Fibroblast of mammary gland (primary cell): ENCODE measurements around the gene B3GALT5.

Experiments
- DNase-seq: peaks from one replicate; pipeline ENCODE4 v3.0.0-alpha.2; 2010; ENCODE audit warnings: low read depth
- H3K4me3 ChIP-seq: 2 replicates; pipeline ENCODE4 v1.5.1; 2011; ENCODE audit warnings: low read depth, mild to moderate bottlenecking, low read length, moderate library complexity; ENCODE audit not compliant: control insufficient read depth
- CTCF ChIP-seq: conservative IDR thresholded peaks from 2 replicates; pipeline ENCODE4 v1.5.1; 2011; ENCODE audit warnings: low read depth, low read length, inconsistent platforms; ENCODE audit not compliant: control insufficient read depth, insufficient read depth

Gene B3GALT5

GRCh38 chr21:39669485-39669884 lies 56.7 kb downstream of the B3GALT5 start:
- DNase-seq = no peak
- no peak overlapping the region for H3K4me3 ChIP-seq
- no peak for TF ChIP-seq CTCF

GRCh38 chr21:39669976-39670661 lies 57.4 kb downstream of the B3GALT5 start:
- no peak for TF ChIP-seq CTCF
- no peak for DNase-seq
- H3K4me3 ChIP-seq = no peak overlapping the region

- TF ChIP-seq CTCF = no peak
- no peak overlapping the region for H3K4me3 ChIP-seq
- no peak for DNase-seq
Measured at GRCh38 chr21:39670701-39671100, 58.0 kb downstream of the B3GALT5 start.

GRCh38 chr21:39671986-39672385 lies 59.2 kb downstream of the B3GALT5 start:
- H3K4me3 ChIP-seq = no peak overlapping the region
- no peak for DNase-seq
- no peak for TF ChIP-seq CTCF

GRCh38 chr21:39673163-39673562 lies 60.4 kb downstream of the B3GALT5 start:
- no peak for DNase-seq
- TF ChIP-seq CTCF = no peak
- no peak overlapping the region for H3K4me3 ChIP-seq

- no peak for TF ChIP-seq CTCF
- DNase-seq = no peak
Measured at GRCh38 chr21:39673736-39674135, 61.0 kb downstream of the B3GALT5 start.

GRCh38 chr21:39674801-39675200 lies 62.1 kb downstream of the B3GALT5 start:
- TF ChIP-seq CTCF = no peak
- no peak overlapping the region for H3K4me3 ChIP-seq
- DNase-seq = no peak

More at GRCh38 chr21:39673736-39674135, 61.0 kb downstream of the B3GALT5 start:
- no peak overlapping the region for H3K4me3 ChIP-seq
